Tibial nerve (tissue), 4 donors: ENCODE measurements around the gene RSL1D1. TPM values are rescaled to one million over a fixed set of nuclear protein-coding genes. Genes with fewer than 3 reads are reported as not detected.
A peak's percentile ranks its signal among the peaks of the same experiment; 100 is the strongest.
"Not testable (repeated sequence)": the region's sequence is repeated elsewhere in the genome, so short reads cannot be mapped to it uniquely, and the experiment has no call there.

Experiments used
- DNase-seq, 2 donors: peaks; one replicate each; pipeline ENCODE4 v3.0.0-alpha.2; 2019; ENCODE audit warnings: low spot score in 2 of 2
- H3K27ac ChIP-seq, 4 donors: fragments of 200-600 bp; sonication (generic) in 3 of 4; one replicate each; pipeline ENCODE4 v1.5.1; 2017 to 2019; ENCODE audit warnings: mild to moderate bottlenecking in 1 of 4
- H3K27me3 ChIP-seq, 2 donors: fragments of 200-600 bp; sonication (generic) in 1 of 2; one replicate each; pipeline versions ENCODE4 v1.5.1 to v1.6.0; 2017 to 2019
- H3K36me3 ChIP-seq, 3 donors: fragments of 200-600 bp; sonication (generic); one replicate each; pipeline ENCODE4 v1.5.1; 2018 to 2019
- H3K4me1 ChIP-seq, 4 donors: fragments of 200-600 bp; sonication (generic) in 3 of 4; one replicate each; pipeline ENCODE4 v1.5.1; 2017 to 2019
- H3K4me3 ChIP-seq, 4 donors: fragments of 200-600 bp; sonication (generic) in 3 of 4; one replicate each; pipeline ENCODE4 v1.5.1; 2017 to 2019; ENCODE audit warnings: mild to moderate bottlenecking in 1 of 4, moderate library complexity in 1 of 4
- H3K9me3 ChIP-seq, 4 donors: fragments of 200-600 bp; sonication (generic) in 3 of 4; one replicate each; pipeline ENCODE4 v1.5.1; 2017 to 2019
- EP300 ChIP-seq, 2 donors: sonication (generic); formaldehyde crosslinking; IDR thresholded peaks; one replicate each; pipeline ENCODE4 v1.6.1; 2017; ENCODE audit warnings: antibody characterized with exemption in 2 of 2, mild to moderate bottlenecking in 1 of 2
- POLR2A ChIP-seq, 2 donors: fragments of 450-650 bp; IDR thresholded peaks; one replicate each; pipeline ENCODE4 v1.6.1; 2017; ENCODE audit warnings: antibody characterized with exemption in 2 of 2, mild to moderate bottlenecking in 2 of 2, moderate library complexity in 2 of 2
- WGBS, 2 donors: methylation state at CpG; one replicate each; pipeline ENCODE4 v1.1.5; 2018; 5-methylcytosine and 5-hydroxymethylcytosine counted together
- total RNA-seq, 4 donors: library from RNA; depleted of rRNA; stranded (reverse); fragments of >200 nt; gene quantifications; one replicate each; pipeline ENCODE4 v1.1.0, GENCODE V29; 2016
- TF ChIP-seq, protein P1 (sequence below), 5 experiments: fragments of 200-600 bp in 3 of 5; fragments of 450-650 bp in 2 of 5; sonication (generic) in 3 of 5; IDR thresholded peaks; one replicate each; pipeline ENCODE4 v1.5.1; 2016 to 2019; ENCODE audit warnings: antibody characterized with exemption in 5 of 5, mild to moderate bottlenecking in 3 of 5, moderate library complexity in 2 of 5

The RSL1D1 gene
- total RNA-seq, 4 donors from 2014 or later: 67.3 to 107 (median 103) TPM

DNA sequence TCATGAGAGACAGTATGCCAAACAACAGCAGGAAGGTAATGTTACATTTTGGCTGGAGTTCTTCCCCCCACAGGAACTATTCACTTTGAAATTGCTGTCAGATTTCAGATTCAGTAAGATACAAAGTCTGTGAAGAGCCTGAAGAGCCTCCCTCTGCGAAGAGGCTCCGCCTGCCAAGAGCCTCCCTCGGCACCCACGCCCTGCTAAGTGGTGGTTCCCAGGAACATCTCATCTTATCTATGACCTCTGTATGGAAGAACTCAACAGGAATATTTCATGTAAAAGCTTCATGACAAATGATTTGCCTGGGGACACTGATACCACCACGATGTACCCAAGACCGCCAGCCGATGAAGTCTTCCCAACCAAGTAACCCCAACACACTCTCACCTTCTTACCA lies 57.5 kb downstream of the RSL1D1 start:
- Histone ChIP-seq H3K27ac (peak overlapping the region in 3 of 4 donors; percentile 2 to 100 (median 98)), H3K9me3 (no peaks in the 10 kb centered on the region), H3K27me3 (no peaks in the 10 kb centered on the region), H3K4me1 (peaks cover 3 to 80% (median 43%) of the 10 kb centered on the region in 4 donors), H3K36me3 (peaks cover 0 to 11% (median 0%) of the 10 kb centered on the region in 3 donors), H3K4me3 (no peak overlapping the region)
- no peak for DNase-seq
- TF ChIP-seq EP300 (IDR thresholded peaks at IDR 0.05) (no peak), POLR2A (IDR thresholded peaks at IDR 0.05) (no peak)
- TF ChIP-seq, protein P1, sequence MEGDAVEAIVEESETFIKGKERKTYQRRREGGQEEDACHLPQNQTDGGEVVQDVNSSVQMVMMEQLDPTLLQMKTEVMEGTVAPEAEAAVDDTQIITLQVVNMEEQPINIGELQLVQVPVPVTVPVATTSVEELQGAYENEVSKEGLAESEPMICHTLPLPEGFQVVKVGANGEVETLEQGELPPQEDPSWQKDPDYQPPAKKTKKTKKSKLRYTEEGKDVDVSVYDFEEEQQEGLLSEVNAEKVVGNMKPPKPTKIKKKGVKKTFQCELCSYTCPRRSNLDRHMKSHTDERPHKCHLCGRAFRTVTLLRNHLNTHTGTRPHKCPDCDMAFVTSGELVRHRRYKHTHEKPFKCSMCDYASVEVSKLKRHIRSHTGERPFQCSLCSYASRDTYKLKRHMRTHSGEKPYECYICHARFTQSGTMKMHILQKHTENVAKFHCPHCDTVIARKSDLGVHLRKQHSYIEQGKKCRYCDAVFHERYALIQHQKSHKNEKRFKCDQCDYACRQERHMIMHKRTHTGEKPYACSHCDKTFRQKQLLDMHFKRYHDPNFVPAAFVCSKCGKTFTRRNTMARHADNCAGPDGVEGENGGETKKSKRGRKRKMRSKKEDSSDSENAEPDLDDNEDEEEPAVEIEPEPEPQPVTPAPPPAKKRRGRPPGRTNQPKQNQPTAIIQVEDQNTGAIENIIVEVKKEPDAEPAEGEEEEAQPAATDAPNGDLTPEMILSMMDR (IDR thresholded peaks at IDR 0.05): no peak
- 59 to 64% methylated on average over 7 of the region's 7 CpGs for WGBS, 2 donors

DNA sequence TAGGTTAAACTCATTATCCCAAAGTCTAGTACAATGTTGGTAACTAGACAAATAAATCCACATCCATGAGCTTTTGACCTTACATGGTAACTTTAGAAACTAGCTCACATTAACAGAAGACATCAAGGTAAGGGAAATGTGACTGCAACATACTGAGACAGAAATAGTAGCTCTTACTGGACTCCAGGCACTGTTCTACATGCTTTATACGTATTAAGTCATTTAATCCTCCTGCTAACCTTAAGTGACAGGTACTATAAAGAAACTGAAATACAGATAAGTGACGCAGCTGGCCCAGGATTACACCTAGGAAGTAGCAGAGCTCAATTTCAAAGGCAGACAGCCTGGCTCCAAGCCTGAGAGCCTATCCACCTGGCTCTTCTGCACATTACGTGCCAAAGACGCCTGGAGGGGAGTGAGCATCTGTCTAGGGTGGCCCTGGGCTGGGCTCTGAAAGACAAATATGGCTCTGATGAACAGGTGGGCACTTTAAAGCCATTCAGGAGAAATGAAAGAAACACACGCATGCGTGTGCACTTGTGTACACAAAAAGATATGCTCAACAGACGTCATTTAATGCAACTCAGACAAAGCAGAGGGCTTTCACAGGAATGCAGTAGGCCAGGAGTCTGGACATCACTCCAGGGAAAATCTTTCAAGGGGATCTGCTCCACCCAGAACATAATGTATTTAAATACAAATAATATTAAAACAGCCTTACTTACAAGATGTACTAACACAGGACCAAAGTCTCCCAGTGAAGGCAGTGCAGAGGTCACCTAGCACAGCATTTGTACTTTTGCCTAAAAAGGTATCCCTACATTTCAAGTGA lies 58.7 kb downstream of the RSL1D1 start:
- 73 to 84% methylated on average over 7 of the region's 7 CpGs for WGBS, 2 donors
- no peak for TF ChIP-seq EP300 (IDR thresholded peaks at IDR 0.05)
- TF ChIP-seq, protein P1 (IDR thresholded peaks at IDR 0.05): no peak
- no peak for TF ChIP-seq POLR2A (IDR thresholded peaks at IDR 0.05)
- no peak for DNase-seq
- Histone ChIP-seq H3K4me3 (no peak overlapping the region), H3K27me3 (no peaks in the 10 kb centered on the region), H3K36me3 (peaks cover 0 to 11% (median 0%) of the 10 kb centered on the region in 3 donors), H3K4me1 (peaks cover 3 to 78% (median 36%) of the 10 kb centered on the region in 4 donors), H3K9me3 (no peaks in the 10 kb centered on the region), H3K27ac (peak overlapping the region in 1 of 4 donors; percentile 2)

DNA sequence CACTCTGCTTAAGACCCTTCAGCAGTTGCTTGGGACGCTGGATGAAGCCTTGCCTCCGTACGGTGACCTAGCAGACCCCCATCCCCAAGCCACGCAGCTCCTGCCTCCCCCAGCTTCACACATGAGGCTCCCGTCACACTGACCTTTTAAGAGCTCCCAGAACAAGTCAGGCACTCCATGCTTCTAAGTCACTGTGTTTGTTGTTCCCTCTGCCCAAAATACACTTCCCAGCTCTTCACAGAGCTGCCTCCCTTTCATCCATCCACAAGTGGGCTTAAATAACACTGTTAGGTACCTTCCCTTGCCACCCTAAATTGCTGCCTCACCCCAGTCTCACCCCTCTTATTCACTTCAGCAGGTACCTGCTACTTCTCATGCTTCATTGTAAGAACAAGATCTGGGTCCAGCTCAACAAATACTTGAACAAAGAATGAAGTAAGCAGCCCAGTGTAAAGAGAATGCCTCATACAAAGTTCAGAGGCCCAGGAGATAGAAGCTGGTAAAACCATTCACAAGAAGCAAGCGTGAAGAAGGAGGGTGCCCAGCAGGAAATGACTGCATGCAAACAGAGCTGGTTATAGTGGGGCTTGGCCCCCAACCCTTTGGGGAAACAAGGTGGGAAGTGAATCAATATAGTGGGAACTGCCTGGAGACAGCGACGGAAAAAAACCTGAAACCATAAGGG lies 60.1 kb downstream of the RSL1D1 start:
- Histone ChIP-seq H3K27me3 (no peaks in the 10 kb centered on the region), H3K4me1 (peaks cover 3 to 87% (median 36%) of the 10 kb centered on the region in 4 donors), H3K4me3 (no peak overlapping the region), H3K9me3 (no peaks in the 10 kb centered on the region), H3K27ac (peak overlapping the region in 2 of 4 donors; percentile 8 to 13), H3K36me3 (peaks cover 0 to 11% (median 0%) of the 10 kb centered on the region in 3 donors)
- 69 to 84% methylated on average over 8 of the region's 8 CpGs for WGBS, 2 donors
- TF ChIP-seq EP300 (IDR thresholded peaks at IDR 0.05): no peak
- TF ChIP-seq, protein P1 (IDR thresholded peaks at IDR 0.05): no peak
- no peak for TF ChIP-seq POLR2A (IDR thresholded peaks at IDR 0.05)
- DNase-seq: no peak

DNA sequence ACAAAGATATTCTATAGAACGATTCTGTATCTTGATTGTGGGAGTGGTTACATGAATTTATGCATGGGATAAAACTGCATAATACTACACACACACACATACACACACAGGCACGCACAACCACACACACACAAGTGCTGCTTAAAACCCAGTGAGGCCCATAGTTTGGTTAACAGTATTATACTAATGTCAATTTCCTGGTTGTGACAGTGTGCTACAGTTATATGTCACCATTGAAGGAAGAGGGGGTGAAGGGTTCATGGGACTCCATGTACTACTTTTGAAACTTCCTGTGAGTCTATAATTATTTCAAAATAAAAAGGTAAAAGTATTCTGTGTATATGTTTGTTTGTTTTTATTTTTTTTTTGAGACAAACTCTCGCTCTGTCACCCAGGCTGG lies 62.4 kb downstream of the RSL1D1 start:
- WGBS, 2 donors: 77 to 85% methylated on average over 3 of the region's 3 CpGs
- Histone ChIP-seq H3K36me3 (peaks cover 0 to 11% (median 0%) of the 10 kb centered on the region in 3 donors), H3K4me3 (no peak overlapping the region), H3K27me3 (no peaks in the 10 kb centered on the region), H3K9me3 (no peaks in the 10 kb centered on the region), H3K4me1 (peaks cover 0 to 82% (median 27%) of the 10 kb centered on the region in 4 donors), H3K27ac (no peak overlapping the region)
- no peak for DNase-seq
- TF ChIP-seq, protein P1 (IDR thresholded peaks at IDR 0.05): no peak
- no peak for TF ChIP-seq EP300 (IDR thresholded peaks at IDR 0.05)
- no peak for TF ChIP-seq POLR2A (IDR thresholded peaks at IDR 0.05)

DNA sequence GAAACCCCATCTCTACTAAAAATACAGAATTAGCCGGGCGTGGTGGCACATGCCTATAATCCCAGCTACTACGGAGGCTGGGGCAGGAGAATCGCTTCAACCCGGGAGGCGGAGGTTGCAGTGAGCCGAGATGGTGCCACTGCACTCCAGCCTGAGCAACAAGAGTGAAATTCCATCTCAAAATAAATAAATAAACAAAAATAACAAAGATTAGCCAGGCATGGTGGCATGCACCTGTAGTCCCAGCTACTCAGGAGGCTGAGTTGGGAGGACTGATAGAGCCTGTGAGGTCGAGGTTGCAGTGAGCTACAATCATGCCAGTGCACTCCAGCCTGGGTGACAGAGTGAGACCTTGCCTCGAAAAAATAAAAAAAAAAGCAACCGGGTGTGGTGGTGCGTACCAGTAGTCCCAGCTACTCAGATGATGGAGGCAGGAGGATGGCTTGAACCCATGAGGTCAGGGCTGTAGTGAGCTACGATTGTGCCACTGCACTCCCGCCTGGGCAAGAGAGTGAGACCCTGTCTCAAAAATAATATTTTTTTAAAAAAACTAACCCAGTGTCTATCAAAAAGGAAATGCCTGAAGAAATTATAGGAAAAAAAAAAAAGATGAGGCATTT lies 66.3 kb downstream of the RSL1D1 start:
- not testable (repeated sequence) for H3K9me3 ChIP-seq, H3K27me3 ChIP-seq, DNase-seq, H3K4me3 ChIP-seq, H3K36me3 ChIP-seq
- Histone ChIP-seq H3K4me1 (peaks cover 0 to 77% (median 40%) of the 10 kb centered on the region in 4 donors), H3K27ac (peak overlapping the region in 1 of 4 donors; percentile 6)
- WGBS, 2 donors: 90 to 94% methylated on average over 13 of the region's 13 CpGs

DNA sequence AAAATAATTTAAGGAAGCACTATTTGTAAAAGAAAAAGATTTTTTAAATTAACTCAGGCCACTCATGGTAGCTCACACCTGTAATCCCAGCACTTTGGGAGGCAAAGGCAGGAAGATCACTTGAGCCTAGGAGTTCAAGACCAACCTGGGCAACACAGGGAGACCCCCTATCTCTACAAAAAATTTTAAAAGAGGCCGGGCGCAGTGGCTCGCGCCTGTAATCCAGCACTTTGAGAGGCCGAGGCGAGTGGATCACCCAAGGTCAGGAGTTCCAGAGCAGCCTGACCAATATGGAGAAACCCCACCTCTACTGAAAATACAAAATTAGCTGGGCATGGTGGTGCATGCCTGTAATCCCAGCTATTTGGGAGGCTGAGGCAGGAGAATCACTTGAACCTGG lies 67.0 kb downstream of the RSL1D1 start:
- not testable (repeated sequence) for H3K27me3 ChIP-seq, H3K4me3 ChIP-seq, DNase-seq, H3K36me3 ChIP-seq, H3K9me3 ChIP-seq
- WGBS, 2 donors: 88 to 97% methylated on average over 6 of the region's 6 CpGs
- Histone ChIP-seq H3K4me1 (peaks cover 0 to 74% (median 39%) of the 10 kb centered on the region in 4 donors), H3K27ac (peak overlapping the region in 3 of 4 donors; percentile 74 to 94 (median 89))
